ENCODE data around the gene CSF2RB.

Gene CSF2RB

GRCh38 chr22:36913427-36914389 is at the start of gene CSF2RB:
Gene CSF2RB (plus strand): TSS chr22:36913628. CDS start chr22:36922208, 8,580 bp downstream.
- DNase-seq (ENCODE audit: low spot score in 2 of 2) (no peak), ATAC-seq (no peak)
- no peaks in the 10 kb centered on the region for H3K9me3 Mint-ChIP-seq
- peak within 1 kb of the TSS; percentile 66 for H3K27ac Mint-ChIP-seq
- H3K4me3 Mint-ChIP-seq = peak within 1 kb of the TSS; percentile 24
- H3K4me1 Mint-ChIP-seq = no peaks in the 10 kb centered on the region
- H3K36me3 Mint-ChIP-seq = no peaks in the 10 kb centered on the region

- Mint-ChIP-seq H3K36me3 (no peaks in the 10 kb centered on the region), H3K27ac (peak overlapping the region; percentile 93), H3K4me1 (peaks cover 82% of the 10 kb centered on the region), H3K4me3 (no peak overlapping the region), H3K9me3 (peaks cover 3% of the 10 kb centered on the region)
- DNase-seq (ENCODE audit: low spot score in 2 of 2) (no peak), ATAC-seq (no peak)
Observed at GRCh38 chr22:36863979-36864378, 49.4 kb upstream of the CSF2RB start.

DNA sequence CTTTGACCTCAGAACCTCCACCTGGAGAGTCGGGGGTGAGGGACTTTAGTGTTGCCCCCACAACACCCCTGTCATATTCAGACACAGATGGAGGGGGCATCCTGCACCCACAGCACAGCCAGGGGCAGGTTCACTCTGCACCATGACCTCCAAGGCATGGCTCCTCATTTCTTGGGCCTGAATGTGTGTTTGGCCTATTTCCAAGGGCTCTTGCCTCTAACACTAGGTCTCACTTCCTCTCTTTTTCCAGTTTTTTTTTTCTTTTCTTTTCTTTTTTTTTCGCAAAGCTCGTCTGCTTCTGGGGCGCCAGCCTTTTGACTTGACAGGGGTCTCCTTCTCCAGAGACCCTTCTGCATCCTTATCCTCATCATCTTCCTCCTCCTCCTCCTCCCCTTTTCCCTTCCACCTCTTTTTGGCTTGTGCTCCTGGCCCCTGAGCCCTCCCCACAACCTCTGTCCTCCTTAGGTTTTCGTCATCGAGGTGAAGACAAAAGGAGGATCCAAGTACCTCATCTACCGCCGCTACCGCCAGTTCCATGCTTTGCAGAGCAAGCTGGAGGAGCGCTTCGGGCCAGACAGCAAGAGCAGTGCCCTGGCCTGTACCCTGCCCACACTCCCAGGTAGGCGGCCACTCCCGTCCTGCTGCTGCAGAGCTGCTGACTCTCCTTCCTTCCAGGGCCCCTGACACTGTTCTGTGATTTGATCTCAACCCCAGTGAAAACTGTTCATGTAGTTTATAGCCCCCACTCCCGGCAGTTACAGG is 48.8 kb upstream of the CSF2RB start:
- Mint-ChIP-seq H3K4me3 (peak overlapping the region; percentile 46), H3K4me1 (peaks cover 75% of the 10 kb centered on the region), H3K27ac (peak overlapping the region; percentile 93), H3K36me3 (no peaks in the 10 kb centered on the region), H3K9me3 (peaks cover 3% of the 10 kb centered on the region)
- no peak for DNase-seq (ENCODE audit: low spot score in 2 of 2)
- no peak for ATAC-seq

DNA sequence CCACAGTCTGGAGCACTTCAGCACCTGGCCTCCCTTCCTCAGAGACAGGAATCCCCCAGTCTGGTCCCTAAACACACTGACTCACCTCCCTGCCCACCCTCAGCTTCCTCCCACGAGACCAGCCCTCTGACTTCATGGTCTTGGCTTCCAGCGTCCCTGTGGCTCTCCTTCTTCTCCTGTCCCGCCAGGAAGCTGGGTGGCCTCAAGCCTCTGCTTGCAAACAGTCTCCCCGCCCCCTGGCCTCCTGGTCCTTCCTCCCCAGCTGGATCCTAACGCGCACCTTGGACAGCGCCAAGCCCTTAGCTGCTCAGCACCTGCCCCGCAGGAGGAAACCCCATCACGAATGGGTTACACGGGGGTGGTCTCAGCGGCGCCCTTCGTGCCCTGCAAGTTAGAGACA is 48.1 kb upstream of the CSF2RB start:
- no peaks in the 10 kb centered on the region for H3K36me3 Mint-ChIP-seq

DNA sequence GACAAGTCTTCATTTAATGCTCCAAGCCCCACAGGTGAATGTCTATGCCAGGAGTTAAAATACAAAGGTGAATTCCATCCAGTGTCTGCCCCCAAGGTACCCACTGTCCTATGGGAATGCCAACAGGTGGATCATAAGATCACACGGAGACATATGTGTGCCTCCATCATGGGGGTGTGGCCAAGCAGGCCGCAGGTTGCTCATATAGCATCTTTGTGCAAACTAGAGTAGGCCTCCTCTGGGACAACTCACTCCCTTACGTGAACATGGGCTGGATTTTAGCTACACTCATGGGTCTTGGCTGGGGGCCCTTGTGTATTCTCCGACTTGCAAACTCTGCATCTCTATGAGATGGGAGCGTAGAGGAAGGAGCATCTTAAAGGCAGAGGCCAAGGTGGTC is 45.7 kb upstream of the CSF2RB start:
- H3K4me1 Mint-ChIP-seq = peaks cover 66% of the 10 kb centered on the region

More for the DNA sequence above, 48.1 kb upstream of the CSF2RB start:
- no peak for ATAC-seq
- Mint-ChIP-seq H3K27ac (peak overlapping the region; percentile 93), H3K9me3 (no peaks in the 10 kb centered on the region), H3K4me1 (peaks cover 69% of the 10 kb centered on the region), H3K4me3 (peak overlapping the region; percentile 46)
- no peak for DNase-seq (ENCODE audit: low spot score in 2 of 2)

DNA sequence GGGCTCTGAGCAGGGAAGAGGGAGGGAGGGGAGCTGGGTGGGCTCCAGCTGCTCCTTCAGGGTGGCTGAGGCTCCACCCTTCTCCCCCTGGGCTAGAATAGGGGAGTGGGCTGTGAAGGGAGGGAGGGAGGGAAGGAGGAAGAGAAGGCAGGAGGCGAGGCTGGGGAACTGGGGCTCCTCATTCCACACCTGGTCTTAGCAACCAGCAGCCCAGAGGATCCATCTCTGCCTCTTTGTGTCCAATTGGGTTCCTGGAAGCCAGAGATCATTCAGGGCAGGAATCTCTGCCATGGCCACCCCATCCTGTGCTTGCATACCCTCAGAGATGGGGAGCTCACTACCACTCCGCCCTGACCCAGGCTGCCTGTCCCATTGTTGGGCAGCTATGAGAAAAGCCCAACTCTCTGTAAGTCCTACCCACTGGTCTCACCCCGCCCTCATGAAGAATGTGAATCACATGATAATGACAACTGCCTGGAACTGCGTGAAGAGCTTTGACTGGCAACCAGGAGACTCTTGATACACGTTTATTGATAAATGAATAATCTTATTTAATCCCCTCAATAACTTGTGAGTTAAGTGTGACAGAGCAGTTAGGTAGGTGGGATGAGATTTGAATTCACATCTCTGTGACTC is 44.8 kb upstream of the CSF2RB start:
- peak overlapping the region; percentile 72 for H3K27ac Mint-ChIP-seq

More for the DNA sequence above, 45.7 kb upstream of the CSF2RB start:
- Mint-ChIP-seq H3K36me3 (peaks cover 8% of the 10 kb centered on the region), H3K4me3 (no peak overlapping the region), H3K27ac (peak overlapping the region; percentile 72), H3K9me3 (no peaks in the 10 kb centered on the region)
- DNase-seq (ENCODE audit: low spot score in 2 of 2) = no peak
- ATAC-seq = no peak

DNA sequence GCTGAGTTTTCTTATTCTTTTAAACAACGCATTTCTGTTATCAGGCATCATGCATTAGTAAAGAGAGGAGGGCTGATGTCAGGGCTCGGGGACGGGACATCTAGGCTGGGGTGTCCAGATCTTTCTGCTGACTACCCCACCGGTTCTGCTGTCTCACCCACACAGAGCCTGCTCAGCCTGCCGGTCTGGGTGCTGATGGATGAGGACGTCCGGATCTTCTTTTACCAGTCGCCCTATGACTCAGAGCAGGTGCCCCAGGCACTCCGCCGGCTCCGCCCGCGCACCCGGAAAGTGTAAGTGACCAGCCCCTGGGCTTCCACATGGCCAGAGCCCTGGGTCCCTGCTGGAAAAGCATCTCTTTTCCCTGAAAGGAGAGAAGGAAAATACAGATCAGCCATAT is 43.2 kb upstream of the CSF2RB start:
- ATAC-seq (no peak), DNase-seq (ENCODE audit: low spot score in 2 of 2) (no peak)
- Mint-ChIP-seq H3K27ac (peak overlapping the region; percentile 89), H3K4me3 (no peak overlapping the region), H3K36me3 (peaks cover 23% of the 10 kb centered on the region), H3K4me1 (peaks cover 66% of the 10 kb centered on the region), H3K9me3 (no peaks in the 10 kb centered on the region)

More for the DNA sequence above, 44.8 kb upstream of the CSF2RB start:
- DNase-seq (ENCODE audit: low spot score in 2 of 2) (no peak), ATAC-seq (no peak)
- peaks cover 69% of the 10 kb centered on the region for H3K4me1 Mint-ChIP-seq
- peaks cover 17% of the 10 kb centered on the region for H3K36me3 Mint-ChIP-seq
- no peak overlapping the region for H3K4me3 Mint-ChIP-seq
- no peaks in the 10 kb centered on the region for H3K9me3 Mint-ChIP-seq

- Mint-ChIP-seq H3K9me3 (no peaks in the 10 kb centered on the region), H3K4me3 (no peak overlapping the region), H3K36me3 (peaks cover 23% of the 10 kb centered on the region), H3K4me1 (peaks cover 55% of the 10 kb centered on the region), H3K27ac (peak overlapping the region; percentile 89)
- ATAC-seq (no peak), DNase-seq (ENCODE audit: low spot score in 2 of 2) (no peak)
Observed at GRCh38 chr22:36871669-36872081, 41.8 kb upstream of the CSF2RB start.

DNA sequence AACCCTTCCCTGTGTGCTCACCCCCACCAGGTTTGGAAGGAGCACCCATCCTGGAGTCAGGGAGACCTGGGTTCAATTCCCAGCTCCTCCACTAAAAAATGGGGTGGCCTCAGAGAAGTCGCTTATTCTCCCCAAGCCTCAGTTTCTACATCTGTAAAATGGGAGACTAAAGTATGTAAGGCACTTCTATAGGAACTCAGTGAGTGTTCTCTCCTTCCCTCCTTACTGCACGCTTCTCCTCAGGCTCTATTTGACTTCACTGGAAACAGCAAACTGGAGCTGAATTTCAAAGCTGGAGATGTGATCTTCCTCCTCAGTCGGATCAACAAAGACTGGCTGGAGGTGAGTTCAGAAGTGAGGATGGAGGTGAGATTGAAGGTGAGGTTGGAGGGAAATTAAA is 41.3 kb upstream of the CSF2RB start:
- no peak overlapping the region for H3K4me3 Mint-ChIP-seq
- H3K4me1 Mint-ChIP-seq = peaks cover 56% of the 10 kb centered on the region
- peaks cover 23% of the 10 kb centered on the region for H3K36me3 Mint-ChIP-seq
- ATAC-seq = no peak
- peak overlapping the region; percentile 89 for H3K27ac Mint-ChIP-seq
- no peak for DNase-seq (ENCODE audit: low spot score in 2 of 2)
- H3K9me3 Mint-ChIP-seq = no peaks in the 10 kb centered on the region

DNA sequence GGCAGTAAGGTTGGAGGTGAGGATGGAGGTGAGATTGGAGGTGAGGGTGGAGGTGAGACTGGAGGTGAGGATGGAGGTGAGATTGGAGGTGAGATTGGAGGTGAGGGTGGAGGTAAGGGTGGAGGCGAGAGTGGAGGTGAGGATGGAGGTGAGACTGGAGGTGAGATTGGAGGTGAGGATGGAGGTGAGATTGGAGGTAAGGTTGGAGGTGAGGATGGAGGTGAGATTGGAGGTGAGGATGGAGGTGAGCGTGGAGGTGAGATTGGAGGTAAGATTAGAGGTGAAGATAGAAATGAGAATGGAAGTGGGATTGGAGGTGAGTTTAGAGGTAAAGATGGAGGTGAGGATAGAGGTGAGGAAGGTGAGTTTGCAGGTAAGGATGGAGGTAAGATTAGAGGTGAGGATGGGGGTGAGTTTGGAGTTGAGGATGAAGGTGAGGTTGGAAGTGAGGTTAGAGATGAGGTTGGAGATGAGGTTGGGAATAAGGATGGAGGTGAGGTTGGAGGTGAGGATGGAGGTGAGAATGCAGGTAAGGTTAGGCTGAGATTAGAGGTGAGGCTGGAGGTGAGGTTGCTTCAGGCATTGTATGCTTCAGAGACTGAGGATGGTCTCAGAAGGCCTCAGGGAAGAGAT is 40.4 kb upstream of the CSF2RB start:
- H3K27ac Mint-ChIP-seq = peak overlapping the region; percentile 89
- H3K9me3 Mint-ChIP-seq = no peaks in the 10 kb centered on the region
- peak overlapping the region; percentile 44 for H3K4me3 Mint-ChIP-seq
- DNase-seq (ENCODE audit: low spot score in 2 of 2) = no peak
- no peak for ATAC-seq
- peaks cover 23% of the 10 kb centered on the region for H3K36me3 Mint-ChIP-seq
- H3K4me1 Mint-ChIP-seq = peaks cover 57% of the 10 kb centered on the region

GRCh38 chr22:36873614-36874308 is 39.7 kb upstream of the CSF2RB start:
- ATAC-seq = peak; percentile 96
- Mint-ChIP-seq H3K9me3 (no peaks in the 10 kb centered on the region), H3K4me3 (peak overlapping the region; percentile 44)

DNA sequence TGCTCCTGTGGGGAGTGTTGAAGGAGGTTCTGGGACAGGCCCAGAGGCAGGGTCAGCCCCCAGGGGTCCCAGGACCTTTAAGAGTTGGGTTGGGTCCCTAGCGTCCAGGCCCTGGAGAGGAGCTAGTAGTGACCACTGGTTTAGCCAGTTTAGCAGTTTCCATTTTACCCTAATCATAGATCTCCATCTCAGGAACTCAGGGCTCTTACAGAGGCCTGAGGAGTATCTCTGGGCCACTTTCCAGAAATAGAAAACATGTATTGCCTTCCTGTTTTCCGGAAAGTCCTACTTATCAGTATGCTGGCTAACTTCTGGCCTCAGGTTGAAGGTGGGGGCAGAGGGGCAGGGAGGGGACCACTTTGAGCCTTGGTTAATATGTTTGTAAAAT is 39.1 kb upstream of the CSF2RB start:
- H3K4me3 Mint-ChIP-seq = peak overlapping the region; percentile 44
- H3K4me1 Mint-ChIP-seq = peaks cover 51% of the 10 kb centered on the region
- H3K27ac Mint-ChIP-seq = peak overlapping the region; percentile 89
- peaks cover 23% of the 10 kb centered on the region for H3K36me3 Mint-ChIP-seq
- ATAC-seq (no peak), DNase-seq (ENCODE audit: low spot score in 2 of 2) (no peak)
- H3K9me3 Mint-ChIP-seq = no peaks in the 10 kb centered on the region

More at GRCh38 chr22:36873614-36874308, 39.7 kb upstream of the CSF2RB start:
- H3K4me1 Mint-ChIP-seq = peaks cover 51% of the 10 kb centered on the region
- H3K36me3 Mint-ChIP-seq = peaks cover 23% of the 10 kb centered on the region
- DNase-seq (ENCODE audit: low spot score in 2 of 2) = peak; percentile 36 to 84
- H3K27ac Mint-ChIP-seq = peak overlapping the region; percentile 89

DNA sequence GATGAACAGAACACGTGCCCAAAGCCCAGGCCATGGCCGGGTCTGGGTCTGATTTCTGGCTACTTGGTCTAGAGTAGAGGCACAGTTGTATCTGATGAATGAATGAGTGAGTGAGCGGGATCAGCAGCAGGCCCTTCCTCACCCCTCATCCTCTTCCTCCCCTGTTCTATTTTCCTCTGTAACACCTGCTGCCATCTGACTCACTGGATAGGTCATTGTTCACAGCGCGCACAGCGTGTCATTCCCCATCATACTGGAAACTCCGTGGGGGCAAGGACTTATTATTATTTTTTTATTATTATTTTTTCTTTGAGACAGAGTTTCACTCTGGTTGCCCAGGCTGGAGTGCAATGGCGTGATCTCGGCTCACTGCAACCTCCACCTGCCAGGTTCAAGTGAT is 38.7 kb upstream of the CSF2RB start:
- Mint-ChIP-seq H3K4me1 (peaks cover 51% of the 10 kb centered on the region), H3K9me3 (peaks cover 4% of the 10 kb centered on the region), H3K27ac (peak overlapping the region; percentile 89), H3K36me3 (peaks cover 23% of the 10 kb centered on the region), H3K4me3 (no peak overlapping the region)
- DNase-seq (ENCODE audit: low spot score in 2 of 2) = no peak
- no peak for ATAC-seq

GRCh38 chr22:36875741-36876140 is 37.7 kb upstream of the CSF2RB start:
- Mint-ChIP-seq H3K36me3 (peaks cover 23% of the 10 kb centered on the region), H3K4me3 (no peak overlapping the region), H3K4me1 (peaks cover 46% of the 10 kb centered on the region), H3K27ac (peak overlapping the region; percentile 89), H3K9me3 (peaks cover 9% of the 10 kb centered on the region)
- ATAC-seq = no peak
- no peak for DNase-seq (ENCODE audit: low spot score in 2 of 2)

All from stimulated activated effector memory CD8-positive, alpha-beta T cell treated with anti-CD3 and anti-CD28 coated beads, Interleukin-12 subunit alpha, Interleukin-12 subunit beta, amount 100 ng/mL, for 72 hours (primary cell).